A673 (cell line): ENCODE results near the gene CCDC57. TPM values are rescaled to one million over a fixed set of nuclear protein-coding genes. Genes with fewer than 3 reads are reported as not detected.

Experiments used
- BruUV-seq: library from RNA; stranded (reverse); fragments of 400-500 nt; replicated peaks from 2 replicates; lab custom pipeline; 2021; lab: Mats Ljungman, UMichigan
- CTCF ChIA-PET: fragments of 300-600 bp; sonication (Branson Sonifier 250); formaldehyde crosslinking; loops from one replicate; lab custom pipeline; 2022; ENCODE audit warnings: antibody characterized with exemption; lab: Charles Lee
- POLR2A ChIA-PET: fragments of 300-600 bp; sonication (Branson Sonifier 250); formaldehyde crosslinking; loops from one replicate; lab custom pipeline; 2022; ENCODE audit warnings: antibody characterized with exemption; ENCODE audit not compliant: low non-redundant PET; lab: Charles Lee
- DNase-seq: peaks from one replicate; pipeline ENCODE4 v3.0.0-alpha.2; 2015; ENCODE audit warnings: low spot score
- H3K27ac ChIP-seq: fragments of 200-600 bp; sonication (generic); 2 replicates; pipeline ENCODE4 v1.5.1; 2016; ENCODE audit warnings: mixed run types, low read depth, mild to moderate bottlenecking, mixed read lengths, antibody characterized with exemption, low read length; ENCODE audit not compliant: poor library complexity, severe bottlenecking
- H3K27me3 ChIP-seq: fragments of 200-600 bp; sonication (generic); replicated peaks from 2 replicates; pipeline ENCODE4 v1.6.1; 2017; ENCODE audit warnings: mixed run types, low read depth, mild to moderate bottlenecking, mixed read lengths, antibody characterized with exemption, low read length; ENCODE audit not compliant: insufficient read depth, poor library complexity
- H3K36me3 ChIP-seq: fragments of 200-600 bp; sonication (generic); 2 replicates; pipeline ENCODE4 v1.6.1; 2016; ENCODE audit warnings: mixed run types, mild to moderate bottlenecking, mixed read lengths, antibody characterized with exemption, low read length; ENCODE audit not compliant: insufficient read depth, poor library complexity, severe bottlenecking
- H3K4me1 ChIP-seq: fragments of 200-600 bp; sonication (generic); 2 replicates; pipeline ENCODE4 v1.6.1; 2017; ENCODE audit warnings: mixed run types, mild to moderate bottlenecking, mixed read lengths, antibody characterized with exemption, low read length; ENCODE audit not compliant: insufficient read depth, poor library complexity, severe bottlenecking
- H3K4me3 ChIP-seq: fragments of 200-600 bp; sonication (generic); 2 replicates; pipeline ENCODE4 v1.5.1; 2016; ENCODE audit warnings: low read depth, mixed run types, mild to moderate bottlenecking, mixed read lengths, low read length; ENCODE audit not compliant: poor library complexity, severe bottlenecking
- H3K9me3 ChIP-seq: fragments of 200-600 bp; sonication (generic); 2 replicates; pipeline ENCODE4 v1.6.1; 2016; ENCODE audit warnings: mixed run types, low read depth, mild to moderate bottlenecking, mixed read lengths, antibody characterized with exemption, low read length; ENCODE audit not compliant: poor library complexity, severe bottlenecking
- EZH2 ChIP-seq: fragments of 200-600 bp; sonication (generic); IDR thresholded peaks from 2 replicates; pipeline ENCODE4 v1.6.1; 2017; ENCODE audit warnings: borderline replicate concordance, low read depth, mild to moderate bottlenecking, mixed read lengths, antibody characterized with exemption, low read length; ENCODE audit not compliant: poor library complexity, severe bottlenecking
- intact Hi-C: fragments of 100-400 bp; cut with micrococcal nuclease; formaldehyde crosslinking; loops from one replicate; pipeline ENCODE4 v1.10.0; 2022; ENCODE audit not compliant: unreplicated experiment
- total RNA-seq: library from RNA; stranded (reverse); gene quantifications from 2 replicates; pipeline ENCODE4 v1.2.3, GENCODE V29; 2021
- TF ChIP-seq, protein P1 (sequence below): fragments of 300-800, 200-600 bp; sonication (generic); conservative IDR thresholded peaks from 2 replicates; pipeline ENCODE4 v1.5.1; 2017; ENCODE audit warnings: low read depth, mild to moderate bottlenecking, antibody characterized with exemption, low read length, moderate library complexity, mixed read lengths

CCDC57 gene
- total RNA-seq, 1 experiment from 2014 or later = 43.6 TPM

DNA sequence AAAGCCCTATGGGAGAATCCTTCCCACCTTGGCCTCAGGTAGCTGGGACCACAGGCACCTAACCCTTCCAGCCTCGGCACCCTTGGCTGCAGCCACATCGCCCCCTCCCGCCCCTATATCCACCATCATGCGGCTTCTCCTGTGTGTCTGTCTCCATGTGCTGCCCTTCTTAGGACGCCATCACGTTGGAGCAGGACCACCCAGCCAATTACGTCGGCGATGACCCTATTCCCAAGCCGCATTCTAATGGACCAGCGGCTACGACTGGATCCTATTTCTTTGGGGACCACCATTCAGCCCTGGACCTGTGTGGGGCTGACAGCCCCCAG lies 3.3 kb upstream of the CCDC57 start:
- TF ChIP-seq EZH2 = no peak
- TF ChIP-seq, protein P1, sequence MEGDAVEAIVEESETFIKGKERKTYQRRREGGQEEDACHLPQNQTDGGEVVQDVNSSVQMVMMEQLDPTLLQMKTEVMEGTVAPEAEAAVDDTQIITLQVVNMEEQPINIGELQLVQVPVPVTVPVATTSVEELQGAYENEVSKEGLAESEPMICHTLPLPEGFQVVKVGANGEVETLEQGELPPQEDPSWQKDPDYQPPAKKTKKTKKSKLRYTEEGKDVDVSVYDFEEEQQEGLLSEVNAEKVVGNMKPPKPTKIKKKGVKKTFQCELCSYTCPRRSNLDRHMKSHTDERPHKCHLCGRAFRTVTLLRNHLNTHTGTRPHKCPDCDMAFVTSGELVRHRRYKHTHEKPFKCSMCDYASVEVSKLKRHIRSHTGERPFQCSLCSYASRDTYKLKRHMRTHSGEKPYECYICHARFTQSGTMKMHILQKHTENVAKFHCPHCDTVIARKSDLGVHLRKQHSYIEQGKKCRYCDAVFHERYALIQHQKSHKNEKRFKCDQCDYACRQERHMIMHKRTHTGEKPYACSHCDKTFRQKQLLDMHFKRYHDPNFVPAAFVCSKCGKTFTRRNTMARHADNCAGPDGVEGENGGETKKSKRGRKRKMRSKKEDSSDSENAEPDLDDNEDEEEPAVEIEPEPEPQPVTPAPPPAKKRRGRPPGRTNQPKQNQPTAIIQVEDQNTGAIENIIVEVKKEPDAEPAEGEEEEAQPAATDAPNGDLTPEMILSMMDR = no peak
- no peaks in the 10 kb centered on the region for H3K27me3 ChIP-seq
- BruUV-seq = no TSS peak
- ChIA-PET POLR2A (no interaction called here), CTCF (no interaction called here)
- H3K27ac ChIP-seq = no peak overlapping the region
- intact Hi-C loops = no loop called here
- H3K9me3 ChIP-seq = no peaks in the 10 kb centered on the region
- no peaks in the 10 kb centered on the region for H3K36me3 ChIP-seq
- no peak overlapping the region for H3K4me3 ChIP-seq
- DNase-seq = no peak
- peaks cover 8% of the 10 kb centered on the region for H3K4me1 ChIP-seq

DNA sequence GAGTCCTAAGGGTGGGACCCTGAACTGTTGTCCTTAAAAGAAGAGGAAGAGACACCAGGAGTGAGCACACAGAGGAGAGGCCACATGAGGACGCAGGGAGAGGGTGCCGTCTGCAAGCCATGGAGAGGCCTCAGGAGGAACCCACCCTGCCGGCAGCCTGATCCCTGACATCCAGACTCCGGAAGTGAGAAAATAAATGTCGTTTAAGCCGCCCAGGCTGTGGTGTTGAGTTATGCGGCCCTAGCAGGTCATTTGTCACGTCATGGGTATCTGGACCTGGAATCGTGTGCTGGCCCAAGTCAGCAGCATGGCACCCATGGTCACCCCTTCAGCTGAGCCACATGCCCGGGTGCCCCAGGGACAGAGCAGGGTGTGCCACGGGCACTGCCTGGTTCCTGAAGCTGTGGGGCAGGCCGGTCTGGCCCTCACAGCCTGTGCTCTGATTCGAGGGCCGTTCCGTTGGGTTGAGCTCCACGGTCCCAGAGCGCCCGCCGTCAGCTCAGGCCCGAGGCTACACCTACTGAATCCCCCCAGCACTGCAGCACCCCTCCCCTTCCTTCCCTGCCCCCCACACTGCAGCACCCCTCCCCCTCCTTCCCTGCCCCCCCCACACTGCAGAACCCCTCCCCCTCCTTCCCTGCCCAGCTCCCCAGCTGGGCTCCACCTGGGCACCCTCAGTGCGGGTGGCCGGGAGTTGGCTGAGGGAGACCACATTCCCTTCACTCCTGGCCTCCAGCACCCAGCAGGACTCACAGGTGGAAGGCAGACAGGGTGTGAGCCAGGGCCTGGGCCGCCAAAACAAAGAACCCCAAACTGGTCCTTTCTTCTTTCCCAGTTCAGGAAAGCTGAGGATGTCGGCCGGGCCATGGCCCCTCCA lies 2.7 kb upstream of the CCDC57 start:
- DNase-seq = peak; percentile 31
- no peak overlapping the region for H3K4me3 ChIP-seq
- intact Hi-C loops = no loop called here
- H3K4me1 ChIP-seq = peaks cover 8% of the 10 kb centered on the region
- H3K27ac ChIP-seq = no peak overlapping the region
- no peaks in the 10 kb centered on the region for H3K9me3 ChIP-seq
- no TSS peak for BruUV-seq
- ChIA-PET POLR2A (no interaction called here), CTCF (no interaction called here)
- H3K36me3 ChIP-seq = no peaks in the 10 kb centered on the region
- TF ChIP-seq, protein P1 = no peak
- no peak for TF ChIP-seq EZH2
- H3K27me3 ChIP-seq = no peaks in the 10 kb centered on the region

DNA sequence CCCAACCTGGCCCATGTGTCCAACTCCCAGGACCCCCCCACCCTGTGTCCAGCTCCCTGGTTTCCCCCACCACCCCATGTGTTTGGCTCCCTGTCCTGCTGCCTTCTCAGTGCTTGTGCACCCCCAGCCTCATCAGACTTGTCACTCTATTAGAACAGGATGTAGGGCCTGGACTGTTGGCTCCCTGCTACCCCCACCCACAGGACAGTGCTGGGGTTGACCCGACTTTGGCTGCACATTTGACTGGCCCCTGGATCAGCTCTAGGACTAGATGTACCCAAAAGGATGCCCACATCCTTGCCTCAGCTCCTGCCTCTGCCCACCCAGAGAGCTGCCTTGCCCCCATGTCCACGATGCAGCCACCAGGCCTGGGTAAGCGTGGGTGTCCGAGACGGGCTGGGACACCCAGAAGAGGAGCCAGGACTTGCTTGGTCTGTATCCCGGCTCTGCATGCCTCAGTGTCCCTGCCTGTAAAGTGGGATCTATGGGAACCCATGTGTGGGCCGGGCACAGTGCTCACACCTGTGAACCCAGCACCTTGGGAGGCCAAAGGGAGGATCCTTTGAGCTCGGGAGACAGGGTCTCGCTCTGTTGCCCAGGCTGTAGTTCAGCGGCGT lies 1.5 kb upstream of the CCDC57 start:
- Histone ChIP-seq H3K4me3 (no peak overlapping the region), H3K27ac (no peak overlapping the region), H3K4me1 (peaks cover 8% of the 10 kb centered on the region), H3K27me3 (no peaks in the 10 kb centered on the region), H3K9me3 (no peaks in the 10 kb centered on the region), H3K36me3 (no peaks in the 10 kb centered on the region)
- TF ChIP-seq EZH2 = no peak
- TF ChIP-seq, protein P1 = no peak
- ChIA-PET POLR2A (interaction anchor here (0.6 kb wide), 1 partner anchor 773 kb away, joined by 8 read pairs; no protein-coding TSS in a partner anchor), CTCF (interaction anchor here (0.9 kb wide), 1 partner anchor 8 kb away, joined by 3 read pairs; no protein-coding TSS in a partner anchor)
- BruUV-seq = no TSS peak
- DNase-seq = no peak
- intact Hi-C loops = no loop called here
